CD4-positive, alpha-beta T cell treated with Interleukin-15 for 4 hours (primary cell): ENCODE results near the gene ADRA2B.

Experiments used
- DNase-seq: peaks from one replicate; pipeline ENCODE4 v3.0.0-alpha.2; 2020; ENCODE audit warnings: low spot score

The ADRA2B gene

DNA sequence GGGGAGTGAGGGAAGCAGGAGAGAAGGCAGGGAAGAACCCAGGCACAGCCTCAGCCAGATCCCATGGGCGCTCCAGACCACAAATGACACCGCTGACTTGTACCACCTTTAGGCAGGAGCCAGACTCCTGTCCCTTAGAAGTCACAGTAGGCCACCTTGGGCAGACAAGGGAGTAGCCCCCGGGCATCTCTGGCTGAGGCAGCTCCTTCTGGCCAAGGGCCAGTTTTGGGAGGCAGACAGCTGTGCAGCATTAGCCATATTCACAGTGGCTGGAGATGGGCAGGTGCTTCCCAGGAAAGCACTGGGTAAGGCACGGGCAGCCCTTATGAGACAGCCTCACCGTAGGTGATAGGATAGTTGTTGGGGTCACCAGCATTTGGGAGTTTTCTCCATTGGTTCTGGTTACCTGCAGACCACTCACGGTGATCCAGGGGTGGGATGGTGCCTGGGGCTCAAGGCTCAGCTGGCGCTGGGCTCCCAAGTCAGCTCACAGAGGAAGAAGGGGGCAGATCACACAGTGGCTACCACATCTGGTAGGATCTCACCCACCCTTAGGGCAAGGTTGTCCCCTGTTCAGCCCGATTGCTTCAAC is 19.9 kb upstream of the ADRA2B start:
- DNase-seq = no peak

- no peak for DNase-seq
Measured at GRCh38 chr2:96135621-96136020, 19.2 kb upstream of the ADRA2B start.

- DNase-seq = no peak
Measured at GRCh38 chr2:96135171-96135570, 18.8 kb upstream of the ADRA2B start.

DNA sequence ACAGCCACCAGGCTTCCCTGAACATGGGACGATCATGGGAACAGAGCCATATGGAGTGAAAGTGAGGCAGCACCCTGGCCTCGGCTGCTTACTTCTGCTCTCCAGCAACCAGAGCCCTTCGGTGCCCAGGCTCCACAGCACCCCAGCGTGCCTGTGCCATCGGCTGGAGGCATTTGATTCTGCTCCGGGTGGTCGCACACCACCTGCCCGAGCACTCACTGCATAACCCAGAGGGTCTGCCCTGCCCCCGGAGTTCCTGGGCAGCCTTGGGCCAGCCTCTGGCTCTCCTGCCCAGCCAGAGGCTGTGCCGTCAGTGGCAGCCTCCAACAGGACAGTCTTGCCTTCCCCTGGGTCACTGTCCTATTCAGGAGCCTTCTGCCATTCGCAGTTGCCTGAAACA is 18.1 kb upstream of the ADRA2B start:
- DNase-seq = no peak

GRCh38 chr2:96131813-96132745 is 15.7 kb upstream of the ADRA2B start:
- no peak for DNase-seq

DNA sequence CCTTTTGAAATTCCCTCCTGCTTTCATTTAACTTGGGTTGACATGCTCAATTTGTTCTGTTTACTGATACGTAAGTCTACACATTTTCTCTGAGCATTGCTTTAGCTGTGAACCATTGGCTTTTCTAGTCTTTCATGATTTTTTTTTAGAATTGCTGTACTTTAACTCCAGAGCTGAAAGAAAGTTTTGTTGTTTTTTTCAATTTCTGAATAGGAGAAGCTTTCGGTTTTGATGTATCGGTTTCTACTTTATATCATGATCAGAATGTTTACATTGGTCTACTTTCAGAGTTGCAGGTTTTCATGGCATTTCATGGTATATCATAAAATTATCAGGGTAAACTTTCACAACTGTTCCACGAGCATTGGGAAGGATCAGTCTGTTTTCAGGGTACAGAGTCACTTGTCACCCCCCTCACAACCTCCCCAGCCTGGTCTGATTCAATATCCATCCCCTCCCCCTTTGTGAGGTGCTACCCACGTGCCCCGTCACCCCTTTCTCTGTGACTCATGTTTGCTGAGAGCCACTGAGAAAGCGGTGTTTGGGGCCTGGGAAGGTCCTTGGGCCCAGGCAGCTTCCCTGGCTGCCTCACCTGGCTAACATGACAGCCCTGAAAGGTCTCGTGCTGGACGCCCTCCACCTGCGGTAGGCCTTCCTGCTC is 14.9 kb upstream of the ADRA2B start:
- DNase-seq = peak; percentile 34

- DNase-seq = no peak
Measured at GRCh38 chr2:96130483-96130882, 14.1 kb upstream of the ADRA2B start.

GRCh38 chr2:96129528-96130120 is 13.3 kb upstream of the ADRA2B start:
- no peak for DNase-seq

DNA sequence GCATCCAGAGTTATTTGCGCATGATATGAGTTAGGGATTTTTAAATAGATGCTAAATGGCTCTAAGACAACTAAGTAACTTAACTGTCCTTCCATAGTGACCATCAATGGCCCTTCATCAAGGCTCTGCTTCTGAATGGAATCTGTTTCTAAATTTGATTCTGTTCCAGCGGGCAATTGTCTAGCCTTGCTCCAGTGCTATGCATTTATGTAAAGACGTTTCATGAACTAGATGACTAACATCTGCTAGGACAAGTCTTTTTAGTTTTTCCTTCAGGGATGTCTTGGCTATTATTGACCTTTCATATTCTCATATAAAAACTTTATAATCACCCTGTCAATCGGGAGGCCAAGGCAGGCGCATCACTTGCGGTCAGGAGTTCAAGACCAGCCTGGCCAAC is 12.1 kb upstream of the ADRA2B start:
- no peak for DNase-seq

GRCh38 chr2:96124406-96125265 is 8.3 kb upstream of the ADRA2B start:
- DNase-seq = no peak

DNA sequence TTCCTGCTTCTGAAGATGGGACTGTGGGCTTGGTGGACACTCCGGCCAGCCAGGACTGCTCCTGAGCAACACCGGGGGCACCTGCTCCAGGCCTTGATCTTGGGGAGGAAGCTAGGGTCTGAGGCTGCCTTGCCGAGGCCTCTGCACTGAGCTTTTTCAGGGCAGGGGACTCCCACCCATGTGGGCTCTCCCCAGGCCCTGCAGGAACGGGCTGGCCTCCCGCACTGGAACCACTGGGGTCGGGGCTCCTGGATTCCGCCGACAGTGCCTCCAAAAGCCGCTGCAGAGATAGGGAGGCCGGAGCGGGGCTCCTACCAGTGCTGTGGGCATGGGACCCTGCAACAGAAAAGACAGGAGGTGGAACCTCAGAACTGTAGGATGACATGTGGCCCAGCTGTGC is 7.6 kb upstream of the ADRA2B start:
- DNase-seq = no peak

GRCh38 chr2:96123290-96123689 is 6.9 kb upstream of the ADRA2B start:
- DNase-seq = no peak

GRCh38 chr2:96122391-96122790 is 6.0 kb upstream of the ADRA2B start:
- DNase-seq = no peak

DNA sequence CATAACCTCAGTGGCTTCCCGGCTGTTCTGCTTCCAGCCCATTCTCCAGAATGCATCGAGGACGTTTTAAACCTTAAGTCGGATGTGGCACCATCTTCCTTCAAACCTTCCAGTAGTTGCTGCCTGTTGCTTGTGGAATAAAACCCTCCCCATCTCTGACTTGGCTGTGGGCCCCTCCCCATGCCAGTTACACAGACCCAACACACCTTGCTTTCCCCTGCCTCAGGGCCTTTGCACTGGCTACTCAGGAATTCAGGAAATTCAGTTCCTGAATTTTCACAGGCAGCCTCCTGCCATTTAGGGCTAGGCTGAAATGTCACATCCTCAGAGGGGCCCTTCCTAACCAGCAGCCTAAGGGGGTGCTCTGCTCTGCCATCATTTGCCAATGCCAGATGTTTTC is 5.0 kb upstream of the ADRA2B start:
- no peak for DNase-seq

DNA sequence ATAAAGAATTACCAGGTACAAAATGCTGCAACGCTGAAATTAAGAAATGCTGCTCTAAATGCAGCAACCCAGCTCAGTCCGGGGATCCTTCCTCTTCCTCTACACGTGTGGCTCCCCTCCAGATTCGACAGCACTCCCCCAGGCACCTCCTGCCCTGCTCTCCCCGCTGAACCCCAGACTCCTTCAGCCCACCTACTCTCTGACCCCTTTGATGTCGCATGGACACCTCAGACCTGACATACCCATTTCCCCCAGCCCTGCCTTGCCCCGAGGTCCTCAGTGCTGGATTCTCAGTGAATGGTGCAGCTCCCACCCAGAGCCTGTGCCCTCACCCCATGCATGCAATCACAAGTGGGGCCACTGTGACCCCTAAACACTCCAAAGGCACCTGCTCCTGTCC is 4.6 kb upstream of the ADRA2B start:
- DNase-seq = no peak

DNA sequence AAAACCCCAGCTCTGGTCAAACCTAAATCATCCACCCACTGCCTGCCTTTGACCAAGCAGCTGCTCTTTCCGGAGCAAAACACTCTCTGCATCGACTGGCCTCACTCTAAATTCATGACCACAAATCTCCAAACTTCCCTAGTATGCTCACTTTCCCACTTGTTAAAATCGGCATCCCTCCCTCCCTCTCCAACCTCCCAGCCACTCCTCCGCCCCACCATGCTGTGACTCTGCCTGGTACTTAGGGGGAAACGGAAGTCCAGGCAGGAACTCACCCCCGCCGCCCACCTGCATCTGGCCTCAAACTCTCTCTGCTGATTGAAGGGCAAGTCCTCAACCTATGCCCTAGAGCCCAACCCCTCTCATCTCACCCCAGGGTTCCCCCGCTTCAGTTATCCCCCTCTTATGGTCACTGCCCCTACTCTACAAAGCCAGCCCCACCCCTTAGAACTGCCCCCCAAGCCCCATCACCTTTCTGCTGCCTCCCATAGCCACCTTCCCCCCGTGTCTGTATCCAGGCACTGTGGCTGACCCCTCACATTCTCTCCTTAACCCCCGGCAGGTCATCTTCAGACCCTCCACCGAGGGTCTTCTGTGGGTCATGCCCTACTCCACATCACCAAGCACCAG is 3.8 kb upstream of the ADRA2B start:
- DNase-seq = no peak

DNA sequence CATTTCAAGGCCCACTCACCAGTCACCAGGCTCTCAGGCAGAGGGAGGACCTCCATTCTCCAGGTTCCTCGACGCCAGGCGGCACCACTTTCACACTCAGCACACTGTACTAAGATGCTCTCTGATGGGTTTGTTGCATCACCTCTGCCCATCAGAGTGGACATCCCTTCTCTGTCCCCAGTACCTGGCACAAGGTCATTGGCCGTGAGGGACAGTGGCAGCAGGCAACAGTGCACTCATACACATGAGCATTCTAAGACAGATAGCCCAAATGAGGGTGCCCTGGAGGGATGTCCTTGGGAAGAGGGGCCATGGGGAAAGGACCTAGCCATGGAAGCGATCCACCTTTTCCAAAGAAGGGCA is 3.0 kb upstream of the ADRA2B start:
- no peak for DNase-seq

DNA sequence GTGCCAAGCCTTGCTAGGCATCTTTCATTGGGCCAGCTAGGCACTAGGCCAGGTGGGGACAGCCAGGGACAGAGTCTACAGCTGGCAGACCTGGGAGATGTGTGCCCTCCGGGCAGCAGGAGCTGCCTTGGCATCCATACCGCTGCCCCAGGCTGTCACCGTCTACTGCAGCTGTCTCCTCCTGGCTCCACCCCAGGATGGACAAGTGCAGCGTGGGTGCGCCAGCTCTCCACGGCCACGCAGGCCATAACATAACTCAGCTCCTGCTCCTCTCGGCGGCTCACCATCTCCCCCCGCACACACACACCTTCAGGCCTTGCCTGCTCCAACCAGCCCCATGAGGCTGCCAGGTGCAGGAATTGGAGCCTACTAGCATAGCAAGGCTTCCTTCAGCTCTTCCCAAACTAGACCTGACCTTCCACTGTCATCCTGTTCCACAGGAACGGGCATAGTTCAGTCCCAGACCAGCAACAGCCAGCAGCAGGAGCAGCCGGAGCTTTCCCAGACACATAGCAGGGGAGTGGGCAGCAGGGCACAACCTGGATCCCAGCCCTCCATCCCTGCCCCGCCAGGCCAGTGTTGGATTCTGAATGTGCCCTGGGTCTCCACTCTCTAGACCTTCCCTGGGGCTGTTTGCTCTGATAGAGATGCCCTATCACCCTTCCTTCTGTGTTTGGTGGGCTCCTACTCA is 2.5 kb upstream of the ADRA2B start:
- no peak for DNase-seq

DNA sequence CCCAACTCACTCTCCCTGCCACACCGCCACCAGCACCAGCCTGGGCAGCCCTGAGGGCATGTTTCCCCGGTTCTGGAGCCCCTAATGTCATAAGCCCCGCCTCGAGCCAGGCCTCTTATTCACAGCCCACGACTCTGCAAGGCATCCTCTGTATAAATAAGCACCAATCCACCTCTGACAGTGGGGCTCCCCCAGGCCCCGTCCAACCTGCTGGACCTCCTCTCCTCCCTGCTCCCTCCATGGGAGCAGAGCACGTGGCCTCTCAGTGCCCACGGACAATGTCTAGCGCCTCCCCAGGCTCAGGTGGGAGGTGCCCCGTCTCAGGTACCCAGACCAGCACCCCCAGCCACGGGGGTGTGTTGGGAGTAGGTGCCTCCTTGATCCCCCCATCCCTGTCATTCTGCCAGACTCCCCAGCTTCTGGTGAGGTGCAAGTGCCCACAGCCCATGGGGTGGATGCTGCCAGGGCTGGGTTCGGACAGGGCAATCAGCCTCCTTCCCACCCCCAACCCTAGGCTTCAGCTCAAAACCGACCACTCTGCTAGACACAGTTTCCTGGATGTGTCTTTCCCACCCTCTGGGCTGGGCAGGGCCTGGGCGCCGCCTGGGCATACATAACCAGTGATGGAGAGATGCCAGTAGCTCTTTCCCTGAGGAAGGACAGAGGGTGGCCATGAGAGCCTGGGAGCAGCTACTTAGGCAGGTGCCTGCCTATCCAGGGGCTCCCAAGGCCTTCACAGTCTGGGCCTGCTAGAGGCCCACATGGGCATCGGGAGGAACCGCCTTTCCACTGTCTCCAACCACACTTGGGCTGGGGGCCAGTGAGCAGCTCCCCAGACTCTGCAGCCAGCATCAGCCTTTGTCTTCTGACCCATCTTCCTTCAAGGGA is 1.6 kb upstream of the ADRA2B start:
- DNase-seq = no peak
